SK-N-SH (cell line): ENCODE results near the gene GRAMD1B. TPM values are rescaled to one million over a fixed set of nuclear protein-coding genes. Genes with fewer than 3 reads are reported as not detected.

ENCODE experiments used
- CTCF ChIA-PET: fragments of 300-600, 350-600 bp; formaldehyde crosslinking; extraction: SDS; loops from one replicate; lab custom pipeline; 2021; lab: Yijun Ruan, JAX
- POLR2A ChIA-PET: fragments of 350-600 bp; sonication (Branson Sonifier 250); formaldehyde crosslinking; extraction: SDS; loops from one replicate; lab custom pipeline; 2020; ENCODE audit warnings: antibody characterized with exemption, inconsistent platforms; lab: Yijun Ruan, JAX
- DNase-seq: peaks from one replicate; pipeline ENCODE4 v3.0.0; 2012
- H2AFZ ChIP-seq: fragments of 200-600 bp; sonication (generic); 2 replicates; pipeline ENCODE4 v1.8.1; 2016; ENCODE audit warnings: antibody characterized with exemption, mild to moderate bottlenecking, low read depth
- H3F3A ChIP-seq: fragments of 200-600 bp; sonication (generic); replicated peaks from 2 replicates; pipeline ENCODE3; 2016; ENCODE audit warnings: antibody characterized with exemption, mild to moderate bottlenecking; ENCODE audit not compliant: insufficient read depth
- H3K27ac ChIP-seq, 2 experiments: fragments of 200-500 bp in 1 of 2; fragments of 200-600 bp in 1 of 2; sonication (Bioruptor generic) in 1 of 2; sonication (generic), shearing (Covaris generic) in 1 of 2; 2 replicates each; pipeline versions ENCODE4 v1.5.1 to v1.6.1; 2014 to 2016; ENCODE audit warnings: low read depth in 2 of 2, inconsistent platforms in 1 of 2, low read length in 1 of 2, mild to moderate bottlenecking in 1 of 2, mixed read lengths in 1 of 2
- H3K27me3 ChIP-seq: fragments of 200-600 bp; sonication (generic), shearing (Covaris generic); 2 replicates; pipeline ENCODE4 v1.6.1; 2016; ENCODE audit warnings: mixed run types; ENCODE audit not compliant: insufficient read depth
- H3K36me3 ChIP-seq, 2 experiments: fragments of 200-500 bp in 1 of 2; fragments of 200-600 bp in 1 of 2; sonication (Bioruptor generic) in 1 of 2; sonication (generic) in 1 of 2; replicated peaks in 1 of 2; 2 replicates each; pipeline versions ENCODE3 to v1.5.1; 2014 to 2016; ENCODE audit warnings: low read length in 1 of 2, mild to moderate bottlenecking in 1 of 2; ENCODE audit not compliant: insufficient read depth in 2 of 2, control insufficient read depth in 1 of 2
- H3K4me1 ChIP-seq, 2 experiments: fragments of 200-500 bp in 1 of 2; fragments of 200-600 bp in 1 of 2; sonication (Bioruptor generic) in 1 of 2; sonication (generic), shearing (Covaris generic) in 1 of 2; 2 replicates each; pipeline versions ENCODE4 v1.5.1 to v1.6.1; 2014 to 2016; ENCODE audit warnings: low read depth in 1 of 2, low read length in 1 of 2, mixed run types in 1 of 2; ENCODE audit not compliant: insufficient read depth in 2 of 2, control insufficient read depth in 1 of 2
- H3K4me2 ChIP-seq: fragments of 200-600 bp; sonication (generic), shearing (Covaris generic); 2 replicates; pipeline ENCODE4 v1.6.1; 2017; ENCODE audit warnings: mixed run types
- H3K4me3 ChIP-seq, 2 experiments: fragments of 200-500 bp in 1 of 2; fragments of 200-600 bp in 1 of 2; sonication (Bioruptor generic) in 1 of 2; sonication (generic), shearing (Covaris generic) in 1 of 2; 2 replicates each; pipeline versions ENCODE4 v1.5.1 to v1.8.1; 2014 to 2016; ENCODE audit warnings: low read depth in 2 of 2, inconsistent platforms in 1 of 2, low read length in 1 of 2, mild to moderate bottlenecking in 1 of 2, mixed read lengths in 1 of 2, moderate library complexity in 1 of 2
- H3K79me2 ChIP-seq: fragments of 200-600 bp; sonication (generic); 2 replicates; pipeline ENCODE4 v1.8.1; 2017; ENCODE audit warnings: mild to moderate bottlenecking; ENCODE audit not compliant: insufficient read depth
- H3K9ac ChIP-seq: fragments of 200-600 bp; sonication (generic); 2 replicates; pipeline ENCODE4 v1.6.1; 2017; ENCODE audit warnings: mixed run types
- H3K9me2 ChIP-seq: fragments of 200-600 bp; sonication (generic); 2 replicates; pipeline ENCODE4 v1.6.1; 2017; ENCODE audit warnings: mixed run types
- H3K9me3 ChIP-seq: fragments of 200-600 bp; sonication (generic); 2 replicates; pipeline ENCODE4 v1.6.1; 2017; ENCODE audit warnings: mixed run types, mild to moderate bottlenecking, moderate library complexity
- H4K20me1 ChIP-seq: fragments of 200-600 bp; sonication (generic); 2 replicates; pipeline ENCODE4 v1.6.1; 2017; ENCODE audit warnings: mild to moderate bottlenecking, mixed run types; ENCODE audit not compliant: insufficient read depth
- EP300 ChIP-seq, 2 experiments: IDR thresholded peaks; 2 replicates each; pipeline versions ENCODE4 v1.4.0 to v1.6.1; 2012; ENCODE audit warnings: borderline replicate concordance in 1 of 2, low read depth in 1 of 2, low read length in 1 of 2
- EZH2phosphoT487 ChIP-seq: fragments of 200-600 bp; sonication (generic); IDR thresholded peaks from 2 replicates; pipeline ENCODE4 v1.6.1; 2017; ENCODE audit warnings: low read depth, mixed run types, mild to moderate bottlenecking, antibody characterized with exemption, moderate library complexity, borderline replicate concordance
- FOSL2 ChIP-seq: IDR thresholded peaks from 2 replicates; pipeline ENCODE4 v1.4.0; 2012; ENCODE audit warnings: low read depth, mild to moderate bottlenecking, moderate library complexity, borderline replicate concordance
- GATA2 ChIP-seq: sonication (generic); formaldehyde crosslinking; IDR thresholded peaks from 2 replicates; pipeline ENCODE4 v1.5.0; 2020; ENCODE audit warnings: mild to moderate bottlenecking, missing genetic modification reagents
- IRF3 ChIP-seq: fragments of 150-350 bp; IDR thresholded peaks from 2 replicates; pipeline ENCODE4 v1.6.1; 2016; ENCODE audit warnings: mild to moderate bottlenecking, low read depth, low read length
- MXI1 ChIP-seq: IDR thresholded peaks from 2 replicates; pipeline ENCODE4 v1.6.1; 2012; ENCODE audit warnings: mild to moderate bottlenecking, low read depth, low read length, improper control_type of control experiment
- NRF1 ChIP-seq: IDR thresholded peaks from 2 replicates; pipeline ENCODE4 v1.6.1; 2012; ENCODE audit warnings: low read depth, mild to moderate bottlenecking, low read length
- RAD21 ChIP-seq: IDR thresholded peaks from 2 replicates; pipeline ENCODE4 v1.6.1; 2012; ENCODE audit warnings: mild to moderate bottlenecking, low read length
- RCOR1 ChIP-seq: fragments of 150-350 bp; IDR thresholded peaks from 2 replicates; pipeline ENCODE4 v1.6.1; 2017; ENCODE audit warnings: antibody characterized with exemption, low read length
- REST ChIP-seq: IDR thresholded peaks from 2 replicates; pipeline ENCODE4 v1.6.1; 2012; ENCODE audit warnings: mild to moderate bottlenecking, low read depth, low read length, moderate library complexity
- RXRA ChIP-seq: IDR thresholded peaks from 2 replicates; pipeline ENCODE4 v1.4.0; 2012; ENCODE audit warnings: low read depth, mild to moderate bottlenecking, borderline replicate concordance
- SMC3 ChIP-seq: IDR thresholded peaks from 2 replicates; pipeline ENCODE4 v1.6.1; 2012; ENCODE audit warnings: low read depth, low read length, improper control_type of control experiment
- TCF12 ChIP-seq: IDR thresholded peaks from 2 replicates; pipeline ENCODE4 v1.4.0; 2012
- TEAD4 ChIP-seq: IDR thresholded peaks from 2 replicates; pipeline ENCODE4 v1.4.0; 2012; ENCODE audit warnings: mild to moderate bottlenecking, borderline replicate concordance; ENCODE audit not compliant: insufficient read depth
- WGBS: methylation state at CpG from one replicate; pipeline ENCODE4 v1.1.6; 2017; ENCODE audit warnings: low lambda C conversion rate; 5-methylcytosine and 5-hydroxymethylcytosine counted together
- polyA plus RNA-seq, 3 experiments: library from polyadenylated mRNA; depleted of rRNA; stranded (reverse); fragments of >200 nt; gene quantifications; 2 replicates each; pipeline ENCODE4 v1.2.3, GENCODE V29; 2012

GRAMD1B gene
- polyA plus RNA-seq, 1 of the 3 experiments (the other 2 are of a cell fraction), result 14.5 TPM

- no peaks in the 10 kb centered on the region for H4K20me1 ChIP-seq
- no peaks in the 10 kb centered on the region for H3K36me3 ChIP-seq
- ChIA-PET CTCF (interaction anchor here (0.6 to 3.0 kb wide), 7 partner anchors 14 to 371 kb away, joined by 3 to 24 read pairs (median 3); partner anchors contain the start of gene SCN3B), POLR2A (interaction anchor here (1.8 to 2.0 kb wide), 2 partner anchors 12 to 17 kb away, joined by 4 to 7 read pairs; partner anchors contain the start of gene SCN3B)
- no peaks in the 10 kb centered on the region for H3K79me2 ChIP-seq
- no peak overlapping the region for H3K4me2 ChIP-seq
- no peaks in the 10 kb centered on the region for H3K27me3 ChIP-seq
- no peak overlapping the region for H3K4me3 ChIP-seq
- H3K4me1 ChIP-seq, result no peaks in the 10 kb centered on the region; a peak in 1 of 4 replicates
- H3K9me2 ChIP-seq, result no peaks in the 10 kb centered on the region
- TF ChIP-seq TCF12 (no peak), RXRA (no peak), IRF3 (no peak), TEAD4 (no peak)
- TF ChIP-seq, all 33 proteins: peak for 0
- Histone ChIP-seq H2AFZ (no peak overlapping the region), H3K27ac (no peak overlapping the region), H3K9me3 (no peaks in the 10 kb centered on the region), H3K9ac (no peak overlapping the region), H3F3A (no peaks in the 10 kb centered on the region)
- DNase-seq, result no peak
- WGBS, result 67% methylated on average over 9 of the region's 9 CpGs
Observed at GRCh38 chr11:123671534-123671933, 241.5 kb downstream of the GRAMD1B start.

GRCh38 chr11:123672568-123672967 is 242.5 kb downstream of the GRAMD1B start:
- Histone ChIP-seq H3K9me3 (no peaks in the 10 kb centered on the region), H3K4me3 (no peak overlapping the region), H4K20me1 (no peaks in the 10 kb centered on the region), H3K79me2 (no peaks in the 10 kb centered on the region), H3K9ac (no peak overlapping the region), H3K4me2 (no peak overlapping the region), H3K27me3 (no peaks in the 10 kb centered on the region), H3K27ac (peak overlapping the region in 1 of 2 experiments; percentile 12; a peak in 1 of 4 replicates), H3K4me1 (no peaks in the 10 kb centered on the region; a peak in 1 of 4 replicates), H3F3A (no peaks in the 10 kb centered on the region), H3K36me3 (no peaks in the 10 kb centered on the region), H2AFZ (no peak overlapping the region), H3K9me2 (no peaks in the 10 kb centered on the region)
- 44% methylated on average over 5 of the region's 5 CpGs for WGBS
- CTCF ChIA-PET, result interaction anchor here (1.0 to 3.0 kb wide), 4 partner anchors 14 to 35 kb away, joined by 3 to 24 read pairs (median 12); partner anchors contain the start of gene SCN3B
- TF ChIP-seq EP300 (IDR thresholded peaks at IDR 0.05; ENCODE audit: borderline replicate concordance in 1 of 2, low read depth in 1 of 2, low read length in 1 of 2) (peak in 1 of 2 experiments; percentile 13; a peak in 1 of 4 replicates), MXI1 (peak; percentile 27; the same call in 1 of the 2 replicates), RCOR1 (0 out of 2 replicates have a peak, but pooled peaks have one; percentile 24), GATA2 (CRISPR knock-in tag) (peak; percentile 75), FOSL2 (no peak), RAD21 (peak; percentile 39), EZH2phosphoT487 (no peak), REST (no peak), NRF1 (no peak), SMC3 (peak; percentile 8; the same call in 1 of the 2 replicates)
- POLR2A ChIA-PET, result interaction anchor here (1.8 kb wide), 1 partner anchor 11 kb away, joined by 4 read pairs; no protein-coding TSS in a partner anchor
- peak; percentile 67 for DNase-seq
